GM19467 (cell line): ENCODE results near the gene ARL15.

Experiments
- ATAC-seq: cut with Tn5 transposase; IDR thresholded peaks from one replicate; pipeline ENCODE4 v1.9.1; 2021; ENCODE audit warnings: mild to moderate bottlenecking, moderate library complexity; ENCODE audit not compliant: unreplicated experiment

The ARL15 gene

GRCh38 chr5:54315736-54316528 is 5.6 kb upstream of the ARL15 start:
- no peak for ATAC-seq

GRCh38 chr5:54313311-54314270 is 3.2 kb upstream of the ARL15 start:
- ATAC-seq: no peak

- no peak for ATAC-seq
Measured at GRCh38 chr5:54312499-54312898, 2.1 kb upstream of the ARL15 start.

GRCh38 chr5:54311176-54311677 is 854 bp upstream of the ARL15 start:
- ATAC-seq: no peak

GRCh38 chr5:54309691-54310432 is 511 bp downstream of the ARL15 start:
- ATAC-seq: peak; percentile 17

- no peak for ATAC-seq
Measured at GRCh38 chr5:54309276-54309675, 1.1 kb downstream of the ARL15 start.

GRCh38 chr5:54307583-54307982 is 2.8 kb downstream of the ARL15 start:
- ATAC-seq: no peak

- ATAC-seq: no peak
Measured at GRCh38 chr5:54306893-54307292, 3.5 kb downstream of the ARL15 start.

GRCh38 chr5:54305737-54306136 is 4.6 kb downstream of the ARL15 start:
- ATAC-seq: no peak

- ATAC-seq: no peak
Measured at GRCh38 chr5:54304040-54304439, 6.3 kb downstream of the ARL15 start.

GRCh38 chr5:54302267-54302687 is 8.1 kb downstream of the ARL15 start:
- no peak for ATAC-seq

GRCh38 chr5:54301849-54302248 is 8.5 kb downstream of the ARL15 start:
- no peak for ATAC-seq

GRCh38 chr5:54301220-54301619 is 9.2 kb downstream of the ARL15 start:
- ATAC-seq: no peak

GRCh38 chr5:54298947-54299346 is 11.4 kb downstream of the ARL15 start:
- no peak for ATAC-seq

- no peak for ATAC-seq
Measured at GRCh38 chr5:54296386-54296785, 14.0 kb downstream of the ARL15 start.

GRCh38 chr5:54295651-54296276 is 14.6 kb downstream of the ARL15 start:
- ATAC-seq: no peak

GRCh38 chr5:54294097-54294667 is 16.2 kb downstream of the ARL15 start:
- no peak for ATAC-seq

- ATAC-seq: no peak
Measured at GRCh38 chr5:54292866-54293265, 17.5 kb downstream of the ARL15 start.

- no peak for ATAC-seq
Measured at GRCh38 chr5:54291498-54291897, 18.9 kb downstream of the ARL15 start.

GRCh38 chr5:54289769-54290168 is 20.6 kb downstream of the ARL15 start:
- no peak for ATAC-seq
